ENCODE results near the gene SVOPL. TPM values are rescaled to one million over a fixed set of nuclear protein-coding genes. Genes with fewer than 3 reads are reported as not detected.

Gene SVOPL
- polyA plus RNA-seq, 3 donors = not detected

DNA sequence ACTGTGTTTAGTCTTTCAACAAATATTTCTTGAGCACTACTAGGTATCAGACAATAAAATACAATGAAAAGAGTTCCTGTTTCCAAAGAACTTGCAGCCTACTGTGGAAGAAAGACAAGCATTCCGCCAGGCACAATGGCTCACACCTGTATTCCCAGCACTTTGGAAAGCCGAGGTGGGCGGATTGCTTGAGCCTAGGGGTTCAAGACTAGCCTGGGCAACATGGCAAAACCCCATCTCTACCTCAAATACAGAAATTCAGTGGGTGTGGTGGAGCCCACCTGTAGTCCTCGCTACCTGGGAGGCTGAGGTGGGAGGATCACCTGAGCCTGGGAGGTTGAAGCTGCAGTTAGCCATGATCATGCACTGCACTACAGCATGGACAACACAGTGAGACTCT is 6.1 kb downstream of the SVOPL start:
- Mint-ChIP-seq H3K4me3 (no peak overlapping the region), H3K9me3 (peaks cover 0 to 10% (median 5%) of the 10 kb centered on the region in 7 donors), H3K27me3 (ENCODE audit: low read depth in 3 of 3) (peaks cover 0 to 4% (median 1%) of the 10 kb centered on the region in 3 donors), H3K27ac (no peak overlapping the region), H3K4me1 (no peaks in the 10 kb centered on the region), H3K36me3 (no peaks in the 10 kb centered on the region)
- no peaks in the 10 kb centered on the region for H3K79me2 ChIP-seq (ENCODE audit: insufficient read depth, low read length)
- no peaks in the 10 kb centered on the region for H3K4me1 ChIP-seq (ENCODE audit: control insufficient read depth in 1 of 2, insufficient read depth in 2 of 2, low read length in 2 of 2)
- no peaks in the 10 kb centered on the region for H3K36me3 ChIP-seq (replicated peaks in 1 of 2; ENCODE audit: control insufficient read depth in 1 of 2, insufficient read depth in 2 of 2, low read length in 2 of 2)
- no peak overlapping the region for H3K27ac ChIP-seq (ENCODE audit: low read depth in 1 of 2, low read length in 2 of 2)
- WGBS (ENCODE audit: insufficient coverage) = 93% methylated on average over 2 of the region's 4 CpGs
- no peaks in the 10 kb centered on the region for H3K27me3 ChIP-seq (ENCODE audit: control insufficient read depth in 2 of 2, insufficient read depth in 2 of 2, low read length in 2 of 2)
- no peak overlapping the region for H3K9ac ChIP-seq (ENCODE audit: insufficient read depth, low read length, poor library complexity, severe bottlenecking)
- intact Hi-C loops (cut with micrococcal nuclease) = no loop called here
- H3K4me2 ChIP-seq (replicated peaks; ENCODE audit: extremely low read depth, low read length, poor library complexity, severe bottlenecking) = no peak overlapping the region
- TF ChIP-seq, protein P1, sequence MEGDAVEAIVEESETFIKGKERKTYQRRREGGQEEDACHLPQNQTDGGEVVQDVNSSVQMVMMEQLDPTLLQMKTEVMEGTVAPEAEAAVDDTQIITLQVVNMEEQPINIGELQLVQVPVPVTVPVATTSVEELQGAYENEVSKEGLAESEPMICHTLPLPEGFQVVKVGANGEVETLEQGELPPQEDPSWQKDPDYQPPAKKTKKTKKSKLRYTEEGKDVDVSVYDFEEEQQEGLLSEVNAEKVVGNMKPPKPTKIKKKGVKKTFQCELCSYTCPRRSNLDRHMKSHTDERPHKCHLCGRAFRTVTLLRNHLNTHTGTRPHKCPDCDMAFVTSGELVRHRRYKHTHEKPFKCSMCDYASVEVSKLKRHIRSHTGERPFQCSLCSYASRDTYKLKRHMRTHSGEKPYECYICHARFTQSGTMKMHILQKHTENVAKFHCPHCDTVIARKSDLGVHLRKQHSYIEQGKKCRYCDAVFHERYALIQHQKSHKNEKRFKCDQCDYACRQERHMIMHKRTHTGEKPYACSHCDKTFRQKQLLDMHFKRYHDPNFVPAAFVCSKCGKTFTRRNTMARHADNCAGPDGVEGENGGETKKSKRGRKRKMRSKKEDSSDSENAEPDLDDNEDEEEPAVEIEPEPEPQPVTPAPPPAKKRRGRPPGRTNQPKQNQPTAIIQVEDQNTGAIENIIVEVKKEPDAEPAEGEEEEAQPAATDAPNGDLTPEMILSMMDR (IDR thresholded peaks at IDR 0.05) = no peak
- no peak overlapping the region for H3K4me3 ChIP-seq (replicated peaks in 1 of 3; ENCODE audit: low read depth in 2 of 3, low read length in 3 of 3)
- no peak for DNase-seq
- no peaks in the 10 kb centered on the region for H4K20me1 ChIP-seq (ENCODE audit: insufficient read depth, low read length)
- no peak overlapping the region for H2AFZ ChIP-seq (ENCODE audit: insufficient read depth, low read depth, low read length, poor library complexity, severe bottlenecking)
- H3K9me3 ChIP-seq (replicated peaks in 1 of 2; ENCODE audit: control insufficient read depth in 1 of 2, insufficient read depth in 1 of 2, low read length in 2 of 2) = peaks cover 5% of the 10 kb centered on the region in 2 donors

DNA sequence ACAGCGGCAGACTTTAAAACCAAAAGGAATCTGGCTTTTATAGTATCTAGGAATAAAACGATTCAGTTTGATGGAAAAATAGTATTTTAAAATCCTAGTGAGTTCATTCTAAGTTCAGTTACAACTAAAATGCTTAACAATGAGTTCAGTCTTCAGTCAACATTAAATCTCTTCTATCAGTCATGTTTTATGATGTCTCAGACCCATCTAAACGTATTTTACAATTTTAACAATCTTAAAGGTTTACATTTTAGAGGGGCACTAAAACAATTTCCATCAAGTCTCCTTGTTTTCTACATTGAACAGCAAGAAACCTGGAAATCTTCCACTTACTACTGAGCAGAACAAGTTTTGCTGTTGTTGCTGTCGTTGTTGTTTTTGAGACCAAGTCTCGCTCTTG is 10.0 kb downstream of the SVOPL start:
- no CpG with 5 or more reads among the region's 5 CpGs for WGBS (ENCODE audit: insufficient coverage)
- TF ChIP-seq, protein P1 (IDR thresholded peaks at IDR 0.05) = no peak
- H3K27me3 ChIP-seq (ENCODE audit: control insufficient read depth in 2 of 2, insufficient read depth in 2 of 2, low read length in 2 of 2) = no peaks in the 10 kb centered on the region
- no peak for DNase-seq
- H3K4me1 Mint-ChIP-seq = no peaks in the 10 kb centered on the region
- no peaks in the 10 kb centered on the region for H3K36me3 ChIP-seq (replicated peaks in 1 of 2; ENCODE audit: control insufficient read depth in 1 of 2, insufficient read depth in 2 of 2, low read length in 2 of 2)
- H3K9me3 ChIP-seq (replicated peaks in 1 of 2; ENCODE audit: control insufficient read depth in 1 of 2, insufficient read depth in 1 of 2, low read length in 2 of 2) = no peaks in the 10 kb centered on the region
- H3K79me2 ChIP-seq (ENCODE audit: insufficient read depth, low read length) = no peaks in the 10 kb centered on the region
- peaks cover 0 to 8% (median 1%) of the 10 kb centered on the region in 7 donors for H3K9me3 Mint-ChIP-seq
- H3K36me3 Mint-ChIP-seq = no peaks in the 10 kb centered on the region
- H3K27me3 Mint-ChIP-seq (ENCODE audit: low read depth in 3 of 3) = peaks cover 0 to 2% (median 0%) of the 10 kb centered on the region in 3 donors
- H3K27ac ChIP-seq (ENCODE audit: low read depth in 1 of 2, low read length in 2 of 2) = no peak overlapping the region
- H3K4me2 ChIP-seq (replicated peaks; ENCODE audit: extremely low read depth, low read length, poor library complexity, severe bottlenecking) = no peak overlapping the region
- no peaks in the 10 kb centered on the region for H4K20me1 ChIP-seq (ENCODE audit: insufficient read depth, low read length)
- H3K4me1 ChIP-seq (ENCODE audit: control insufficient read depth in 1 of 2, insufficient read depth in 2 of 2, low read length in 2 of 2) = no peaks in the 10 kb centered on the region
- H3K4me3 Mint-ChIP-seq = no peak overlapping the region
- H2AFZ ChIP-seq (ENCODE audit: insufficient read depth, low read depth, low read length, poor library complexity, severe bottlenecking) = no peak overlapping the region
- no peak overlapping the region for H3K4me3 ChIP-seq (replicated peaks in 1 of 3; ENCODE audit: low read depth in 2 of 3, low read length in 3 of 3)
- H3K9ac ChIP-seq (ENCODE audit: insufficient read depth, low read length, poor library complexity, severe bottlenecking) = no peak overlapping the region
- no peak overlapping the region for H3K27ac Mint-ChIP-seq
- intact Hi-C loops (cut with micrococcal nuclease) = no loop called here

All from CD14-positive monocyte (primary cell).